NCI-H1436 treated with DMSO at 0.1 percent for 48 hours (cell line): ENCODE results near the gene PITPNC1.

Experiments
- DNase-seq: peaks from one replicate; lab custom pipeline; 2025; lab: John Stamatoyannopoulos, UW

PITPNC1 gene

DNA sequence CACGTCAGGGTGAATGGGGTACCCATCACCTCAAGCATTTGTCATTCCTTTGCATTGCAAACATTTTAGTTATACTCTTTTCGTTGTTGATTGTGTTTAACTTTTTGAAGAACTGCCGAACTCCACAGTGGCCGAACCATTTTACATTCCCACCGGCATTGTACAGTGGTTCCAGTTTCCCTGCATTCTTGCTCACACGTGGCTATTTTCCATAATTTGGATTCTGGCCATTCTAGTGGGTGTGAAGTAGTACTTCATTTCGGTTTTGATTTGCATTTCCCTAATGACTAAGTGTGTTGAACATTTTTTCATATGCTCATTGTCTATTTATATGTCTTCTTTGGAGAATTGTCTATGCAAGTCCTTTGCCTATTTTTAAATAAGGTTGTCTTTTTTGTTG is 353.6 kb downstream of the PITPNC1 start:
- no peak for DNase-seq

DNA sequence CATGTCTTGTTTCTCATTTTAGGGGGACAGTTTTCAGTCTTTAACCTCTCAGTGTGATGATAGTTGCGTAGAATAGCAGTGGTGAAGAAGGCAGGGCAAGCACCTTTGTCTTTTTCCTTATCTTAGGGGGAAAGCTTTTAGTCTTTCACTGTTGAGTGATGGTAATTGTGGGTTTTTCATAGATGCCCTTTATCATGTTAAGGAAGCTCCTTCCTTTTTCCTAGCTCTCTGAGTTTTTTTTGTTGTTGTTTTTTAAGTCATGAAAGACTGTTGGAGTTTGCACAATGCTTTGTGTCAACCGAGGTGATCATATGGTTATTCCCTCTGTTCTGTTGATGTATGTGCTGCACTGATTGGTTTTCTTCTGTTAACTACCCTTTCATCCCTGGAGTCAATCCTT is 356.4 kb downstream of the PITPNC1 start:
- DNase-seq, result no peak

DNA sequence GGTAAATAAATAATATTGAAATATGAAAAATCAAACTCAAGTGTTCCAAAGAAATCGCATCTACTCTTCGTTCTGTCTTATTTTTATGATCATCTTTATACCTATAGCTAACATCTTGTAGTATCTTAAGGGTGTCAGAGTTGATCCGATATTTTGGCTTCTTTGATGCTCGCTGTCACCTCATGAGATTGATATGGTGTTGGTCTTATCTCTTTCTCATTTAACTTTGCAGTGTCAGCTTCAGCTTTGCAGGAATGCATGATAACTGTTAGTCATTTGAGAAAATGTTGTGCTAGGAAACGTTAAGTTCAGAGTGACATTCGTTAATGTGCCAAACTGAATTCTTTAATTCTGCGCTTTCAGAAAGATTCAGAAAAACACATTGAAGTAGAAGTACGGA is 360.1 kb downstream of the PITPNC1 start:
- DNase-seq, result no peak

DNA sequence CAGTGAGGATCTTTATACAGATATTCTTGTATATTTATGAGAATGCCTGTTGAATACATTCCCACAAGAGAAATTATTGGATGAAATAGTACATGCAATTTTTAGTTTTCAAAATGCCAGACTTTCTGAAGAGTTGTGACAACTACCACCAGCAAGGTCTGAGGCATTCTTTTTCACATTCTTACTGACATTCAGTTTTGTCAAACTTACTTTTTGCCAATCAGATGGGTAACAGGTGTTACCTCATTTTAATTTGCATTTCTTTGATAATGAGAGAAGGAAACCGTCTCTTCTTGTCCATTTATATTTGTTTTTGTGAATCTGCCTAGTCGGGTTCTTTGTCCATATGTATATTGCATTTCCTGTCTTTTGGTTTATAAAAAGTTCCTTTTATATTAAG is 364.9 kb downstream of the PITPNC1 start:
- DNase-seq, result no peak
